CD1c-positive myeloid dendritic cell (primary cell): ENCODE measurements around the gene MYOZ2.

Experiments used
- DNase-seq: peaks from one replicate; pipeline ENCODE4 v3.0.0-alpha.2; 2016; ENCODE audit errors: extremely low spot score

The MYOZ2 gene

DNA sequence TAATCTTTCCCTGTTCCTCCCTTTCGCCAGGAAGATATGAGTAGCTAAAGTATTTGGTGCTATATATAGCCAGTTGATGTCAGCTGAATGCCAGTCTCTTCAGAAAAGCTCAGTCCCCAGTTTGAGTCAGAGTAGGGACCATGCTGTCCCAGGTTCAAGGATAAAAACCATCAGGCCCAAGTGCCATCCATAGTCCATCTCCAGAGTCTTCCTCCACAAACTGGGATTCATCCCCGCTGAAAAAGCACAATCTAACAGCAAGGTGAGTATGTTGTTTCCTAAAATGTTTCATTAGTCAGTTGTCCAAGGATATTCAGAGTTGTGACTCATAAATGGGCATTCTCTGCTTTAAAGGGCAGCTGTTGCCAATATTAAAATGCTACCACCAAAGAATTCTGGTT, at the start of gene MYOZ2:
Gene MYOZ2, plus strand, starts transcription at position 112 of the 401 bp plus-strand sequence. CDS start 694 bp downstream, outside the sequence.
- no peak for DNase-seq

DNA sequence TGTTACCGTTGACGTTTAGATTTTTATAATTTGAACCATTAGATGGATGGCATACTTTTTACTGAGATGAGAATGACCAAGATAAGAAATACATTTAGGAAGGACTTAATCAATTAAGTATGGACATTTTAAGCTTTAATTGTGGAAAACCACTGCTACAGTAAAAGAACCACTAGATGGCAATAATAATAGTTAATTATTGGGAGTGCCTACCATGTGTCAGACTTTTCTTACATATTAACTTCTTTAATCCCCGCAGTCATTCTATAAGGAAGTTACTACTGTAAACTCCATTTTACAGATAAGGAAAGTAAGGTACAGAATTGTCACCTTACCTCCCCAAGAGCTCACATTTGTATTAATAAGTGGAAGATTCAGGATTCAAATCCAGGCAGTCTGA, 48.5 kb upstream of the MYOZ2 start:
- no peak for DNase-seq

DNA sequence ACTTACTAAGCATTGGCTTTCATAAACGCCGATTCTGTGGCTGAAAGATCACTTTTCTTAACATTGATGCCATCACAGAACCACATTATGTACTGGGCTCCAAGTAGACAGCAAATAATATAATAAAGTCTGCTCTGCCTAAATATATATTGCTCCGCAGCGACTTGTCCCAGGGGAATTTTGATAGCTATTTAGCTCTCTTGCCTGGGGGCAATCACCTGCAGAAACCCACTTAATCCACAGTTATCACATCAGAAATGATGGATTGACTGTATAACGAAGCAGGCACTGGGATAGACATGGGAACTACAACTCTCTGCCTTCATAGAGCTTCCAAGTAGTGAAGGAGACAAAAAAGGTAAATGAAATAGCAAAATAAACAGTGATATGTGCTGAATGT, 48.0 kb upstream of the MYOZ2 start:
- DNase-seq = no peak

DNA sequence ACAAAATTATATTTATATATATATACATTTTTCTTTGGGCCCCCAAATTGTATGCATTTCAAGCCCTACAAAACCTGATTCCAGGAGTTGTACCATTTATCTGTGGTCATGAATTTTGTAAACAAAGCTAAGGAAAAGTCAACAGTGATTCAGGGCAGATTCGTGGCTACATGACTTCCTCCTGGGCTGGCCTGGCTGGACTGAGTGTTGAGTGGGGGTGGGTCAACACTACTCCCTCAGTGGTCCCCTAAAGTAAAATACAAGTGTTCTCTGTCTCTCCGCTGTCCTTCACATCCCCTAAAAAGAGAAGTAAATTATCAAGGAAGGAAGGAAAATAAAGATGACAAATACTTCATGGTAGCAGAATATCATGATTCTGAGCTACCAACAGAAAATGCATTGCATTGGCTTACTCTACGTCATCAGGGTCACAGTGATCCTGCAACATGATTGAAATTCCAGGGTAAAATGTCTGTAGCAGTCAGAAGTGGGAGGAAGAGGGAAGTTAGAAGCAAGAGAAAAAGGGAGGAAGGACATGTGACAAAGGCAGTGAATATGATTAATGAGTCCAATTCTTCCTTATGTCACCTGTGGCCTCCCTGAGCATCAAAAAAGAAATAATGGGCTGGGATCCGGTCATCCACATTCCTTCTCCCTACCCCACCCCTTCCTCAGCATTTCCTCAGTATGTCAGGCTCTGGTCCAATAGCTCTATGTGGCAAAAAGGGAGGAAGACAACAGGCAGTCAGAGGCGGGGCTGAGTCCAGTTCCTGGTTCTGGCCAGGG, 42.4 kb upstream of the MYOZ2 start:
- DNase-seq = no peak

DNA sequence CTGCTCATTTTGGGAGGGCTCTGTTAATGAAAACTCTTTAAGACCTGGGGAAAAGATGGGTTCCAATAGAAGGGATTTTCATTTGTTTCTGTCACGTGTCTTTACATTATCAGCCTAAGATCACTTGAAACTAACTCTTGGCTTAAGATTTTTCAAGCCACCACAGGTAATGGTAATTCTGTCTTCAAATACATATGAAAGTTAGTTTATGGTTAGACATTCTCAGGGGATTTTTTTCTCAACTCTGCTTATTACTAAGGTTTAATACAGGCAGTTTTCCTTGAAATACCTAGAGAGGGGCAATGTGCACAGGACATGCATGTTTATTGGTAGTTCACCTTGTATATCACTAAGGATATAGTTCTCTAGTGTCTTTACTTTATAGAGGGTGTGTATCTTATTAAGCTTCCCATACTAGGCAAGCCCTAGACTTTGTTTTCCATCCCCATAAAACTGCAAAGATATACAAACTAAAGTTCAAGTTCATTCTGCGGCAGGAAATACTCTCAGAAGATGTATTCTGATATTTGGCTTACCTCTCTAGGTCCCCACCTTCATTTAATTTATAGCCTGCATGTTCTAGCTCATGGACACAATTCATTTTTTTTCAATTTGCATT, 38.2 kb upstream of the MYOZ2 start:
- no peak for DNase-seq

DNA sequence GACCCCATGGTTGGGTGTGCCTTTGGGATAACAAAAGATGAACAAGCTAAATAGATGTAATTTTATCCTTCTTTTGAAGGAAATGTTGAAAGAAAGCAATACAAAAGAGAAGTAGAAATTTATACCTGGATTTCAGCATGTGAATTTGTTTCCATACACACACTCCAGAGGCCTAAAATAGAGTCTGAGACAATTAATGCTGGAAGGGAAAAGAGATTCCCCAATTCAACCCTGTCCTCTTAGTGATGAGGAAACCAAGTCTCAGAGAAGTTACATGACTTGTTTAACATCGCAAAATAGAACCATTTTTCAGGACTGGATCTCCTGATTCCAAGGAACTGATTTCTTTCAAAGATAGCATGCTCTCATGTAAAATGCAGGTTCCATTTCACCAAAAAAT, 37.3 kb upstream of the MYOZ2 start:
- no peak for DNase-seq

DNA sequence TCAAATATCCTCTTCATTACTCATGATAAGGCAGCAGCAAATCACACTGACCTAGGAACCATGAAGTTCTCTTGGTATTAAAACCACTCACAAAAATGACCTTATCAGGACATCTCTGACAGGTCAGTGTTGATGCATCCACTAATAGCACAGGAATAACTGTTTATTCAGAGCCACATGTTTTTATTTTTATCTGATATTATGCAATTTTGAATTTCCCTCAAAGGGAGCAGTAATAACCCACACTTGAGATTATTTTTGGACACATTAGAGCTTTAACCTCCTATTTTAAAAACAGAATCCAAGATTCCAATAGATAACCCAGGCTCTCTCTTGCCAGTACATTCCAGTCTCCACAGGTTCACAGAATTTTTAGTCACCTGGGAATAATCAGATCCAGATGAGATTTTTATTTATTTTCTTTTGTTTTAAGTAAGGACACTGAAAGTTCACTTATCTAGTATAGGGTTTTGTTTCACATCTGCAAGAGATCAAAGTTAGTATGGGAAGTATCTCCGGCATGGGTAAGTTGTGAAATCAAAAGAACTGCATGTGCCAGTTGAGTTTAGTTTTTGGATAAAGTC, 36.3 kb upstream of the MYOZ2 start:
- DNase-seq = peak; percentile 23

DNA sequence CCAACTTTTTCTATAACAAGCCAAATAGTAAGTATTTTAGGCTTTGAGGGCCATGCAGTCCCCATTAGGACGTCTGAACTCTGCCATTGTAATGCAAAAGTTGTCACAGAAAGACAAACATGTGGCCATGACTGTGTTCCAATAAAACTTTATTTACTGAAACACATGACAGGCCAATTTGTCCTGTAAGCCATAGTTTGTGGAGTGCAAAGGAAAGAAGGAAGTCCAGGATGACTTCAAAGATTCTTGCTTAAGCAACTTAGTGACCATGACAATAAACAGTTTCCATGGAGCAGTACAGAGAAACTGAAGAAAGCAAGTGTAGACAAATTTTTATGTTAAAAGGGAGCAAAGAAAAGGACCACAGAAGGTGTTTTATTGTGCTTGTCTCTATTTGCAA, 35.0 kb upstream of the MYOZ2 start:
- DNase-seq = peak; percentile 82

DNA sequence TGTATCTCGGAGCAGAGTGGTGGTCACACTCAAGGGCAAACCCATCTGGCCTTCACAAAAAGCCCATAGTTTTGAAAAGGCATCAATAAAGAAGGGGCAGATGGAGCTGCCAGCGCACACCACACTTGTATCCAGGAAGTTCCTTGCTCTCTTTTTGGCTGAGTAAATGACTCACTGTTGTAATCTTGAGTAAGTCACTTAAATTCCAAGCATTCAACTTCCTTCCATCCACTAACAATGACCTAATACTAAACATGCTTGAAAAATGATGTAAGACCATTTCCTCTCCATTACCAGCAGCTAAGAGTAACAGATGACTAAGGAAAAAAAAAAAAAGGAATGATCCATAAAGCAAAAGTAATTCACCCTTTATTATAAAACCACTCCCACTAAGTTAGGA, 32.4 kb upstream of the MYOZ2 start:
- DNase-seq = peak; percentile 80

DNA sequence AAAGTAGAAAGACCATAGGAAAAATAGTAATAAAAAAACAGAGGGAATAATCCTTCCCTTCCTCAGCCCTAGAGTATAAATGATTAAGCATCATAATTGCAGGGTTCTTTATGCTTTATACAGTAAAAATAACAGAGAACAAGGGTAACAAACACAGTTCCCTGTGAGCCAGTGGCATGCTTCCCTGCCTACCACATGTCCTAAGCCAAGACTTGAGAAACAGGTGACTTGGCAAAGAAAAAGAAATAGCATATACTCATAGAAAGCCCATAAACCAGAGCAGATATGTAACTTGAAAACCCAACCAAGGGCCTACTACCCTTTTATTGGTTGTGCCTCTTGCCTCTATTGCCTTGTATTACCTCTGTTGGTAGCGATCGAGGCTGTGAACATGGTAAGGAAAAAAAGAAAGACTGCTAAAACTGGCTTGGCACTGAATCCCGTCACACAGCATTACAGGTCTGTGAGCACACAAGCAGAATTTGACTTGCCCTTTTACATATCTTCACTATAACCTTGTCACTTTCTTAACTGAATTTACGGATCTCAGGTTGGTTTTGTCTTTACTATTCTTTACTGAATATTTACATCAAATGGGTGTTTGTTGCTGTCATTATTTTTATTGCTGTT, 30.9 kb upstream of the MYOZ2 start:
- DNase-seq = no peak

DNA sequence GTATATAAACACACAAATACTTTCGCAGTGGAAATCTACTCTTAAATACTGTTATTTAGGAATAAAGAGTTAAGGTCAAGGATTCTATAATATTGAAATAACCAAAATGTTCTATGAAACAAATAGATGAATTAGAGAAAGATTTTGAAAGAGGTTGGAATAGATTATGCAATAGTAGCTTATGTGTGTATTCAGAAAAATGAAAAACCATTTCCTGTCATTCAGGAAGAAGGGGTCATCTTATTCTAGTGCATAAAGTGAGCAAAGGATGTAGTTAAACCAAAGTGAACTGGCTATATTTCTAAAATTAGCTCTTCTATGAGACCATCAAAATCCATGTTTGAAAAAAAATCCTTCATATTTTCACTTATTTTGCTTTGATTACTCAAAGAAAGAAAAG, 30.0 kb upstream of the MYOZ2 start:
- DNase-seq = no peak

DNA sequence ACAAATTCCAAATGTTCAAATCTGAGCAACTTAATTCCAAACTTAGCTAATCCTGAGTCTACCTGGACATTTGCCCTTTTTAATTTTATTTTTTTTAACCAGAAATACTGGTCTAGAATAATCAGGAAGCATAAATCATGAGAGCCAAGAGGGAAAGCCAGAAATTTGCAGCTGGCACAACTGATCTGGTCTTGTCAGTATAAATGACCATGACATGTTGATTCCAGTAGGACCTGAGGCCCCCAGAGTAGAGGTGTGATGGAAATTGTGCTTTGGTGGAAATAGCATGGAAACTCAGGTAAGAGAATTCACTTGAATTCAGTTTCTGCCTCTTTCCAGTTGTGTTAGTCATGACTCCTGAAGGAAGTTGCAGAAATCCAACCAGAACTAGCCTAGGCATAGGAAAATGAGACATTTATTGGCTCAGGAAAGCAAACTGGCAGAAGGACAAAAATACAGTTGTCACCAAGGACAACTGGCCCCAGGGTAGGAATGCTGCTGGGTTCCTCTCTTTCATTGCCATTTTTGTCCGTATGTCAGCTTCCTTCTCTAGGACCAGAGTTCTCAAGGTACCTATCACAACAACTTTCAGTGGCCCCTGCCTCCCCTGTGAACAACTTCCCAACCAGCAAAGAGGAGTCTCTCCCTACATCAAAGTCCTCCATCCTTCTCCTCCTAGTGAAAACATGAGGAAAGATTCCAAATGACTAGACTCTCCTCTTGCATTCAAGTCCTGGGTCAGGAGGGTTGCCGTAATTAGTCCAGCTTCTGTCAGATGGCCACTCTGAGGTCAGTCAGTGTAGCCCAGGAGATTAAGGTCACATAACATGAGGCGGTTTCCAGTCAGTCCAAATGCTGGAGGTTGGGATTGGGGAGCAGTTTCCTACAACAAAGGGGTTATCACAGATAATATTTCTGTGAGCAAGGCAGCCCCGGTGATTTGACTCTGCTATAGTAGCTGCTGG, 29.3 kb upstream of the MYOZ2 start:
- DNase-seq = no peak

DNA sequence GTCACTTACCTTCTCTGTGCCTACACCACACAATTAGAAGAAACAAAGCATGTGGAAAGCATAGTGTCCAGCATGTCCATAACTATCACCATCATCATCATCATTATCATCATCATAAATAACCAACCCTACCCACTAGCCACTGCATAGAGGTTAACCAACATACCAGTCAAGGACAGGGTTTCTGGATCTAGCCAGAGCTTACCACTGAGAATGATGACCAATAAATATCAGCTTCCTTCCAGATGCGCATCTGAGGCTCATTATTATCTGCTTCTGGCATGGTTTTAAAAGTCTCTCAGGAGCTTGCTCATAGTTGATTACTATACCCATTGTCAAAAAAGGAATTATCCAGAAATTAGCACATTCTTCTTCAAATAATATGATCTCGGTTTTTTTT, 25.5 kb upstream of the MYOZ2 start:
- no peak for DNase-seq

DNA sequence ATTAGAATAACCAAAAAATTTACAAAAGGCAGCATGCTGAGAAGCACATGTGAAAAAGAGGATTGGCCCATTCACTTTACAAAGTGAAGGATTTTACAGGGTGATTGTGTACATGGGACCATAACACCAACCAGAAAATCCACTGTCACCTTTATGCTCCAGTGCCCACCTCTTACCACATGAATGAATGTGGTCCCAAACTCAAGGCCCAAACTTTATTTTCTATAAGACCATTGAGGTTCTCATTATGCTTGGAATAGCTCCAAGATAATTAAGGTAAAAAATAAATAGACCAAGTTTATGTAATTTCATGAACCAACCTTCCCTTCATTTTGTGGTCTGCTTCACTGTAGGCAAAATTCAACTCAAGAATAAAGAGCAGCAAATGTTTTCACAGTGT, 24.3 kb upstream of the MYOZ2 start:
- DNase-seq = no peak

DNA sequence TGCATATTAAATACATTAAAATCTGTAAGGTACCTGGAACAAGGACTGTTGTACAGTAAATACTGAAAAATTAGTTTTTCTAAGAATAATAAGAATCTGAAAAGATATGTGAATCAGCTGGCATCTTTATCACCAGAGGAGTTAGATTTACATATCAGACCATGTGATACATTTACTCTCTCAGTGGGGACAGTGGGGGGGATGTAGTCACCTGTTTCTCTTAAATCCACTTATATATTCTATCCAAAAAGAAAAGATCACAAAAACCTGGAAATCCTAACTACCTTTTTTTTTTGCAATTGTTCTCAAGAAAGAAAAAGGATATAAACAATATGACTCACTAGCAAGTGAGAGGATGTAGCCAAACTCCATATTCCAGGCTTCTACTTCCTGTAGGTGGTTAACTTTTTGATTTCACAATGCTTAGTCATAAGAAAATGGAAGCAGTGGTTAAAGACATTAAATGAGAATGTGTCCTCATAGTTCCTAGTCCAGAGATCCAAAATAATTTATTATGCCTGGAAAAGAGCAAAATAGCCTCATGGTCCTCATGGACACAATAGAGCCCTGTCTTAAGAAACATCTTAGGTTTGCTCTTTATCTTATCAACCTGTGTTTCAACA, 22.5 kb upstream of the MYOZ2 start:
- DNase-seq = peak; percentile 90

DNA sequence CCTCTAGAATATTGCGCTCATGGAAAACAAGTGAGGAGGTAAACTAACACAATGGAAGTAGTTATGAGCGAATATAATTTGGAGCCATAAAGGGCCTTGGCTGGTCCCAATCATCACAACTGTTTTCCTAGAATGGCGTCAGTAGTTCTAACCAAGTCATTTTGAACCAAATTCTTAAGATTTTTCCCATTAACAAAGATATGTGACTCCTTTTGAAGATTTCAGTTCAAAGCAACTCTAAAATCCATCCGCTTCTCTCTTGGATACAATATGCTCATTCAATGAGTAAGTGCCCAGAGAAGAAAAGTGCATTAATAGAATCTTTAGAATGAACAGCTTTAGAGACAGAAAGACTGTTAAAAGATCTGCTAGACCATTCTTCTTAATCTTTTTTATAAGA, 19.6 kb upstream of the MYOZ2 start:
- no peak for DNase-seq

DNA sequence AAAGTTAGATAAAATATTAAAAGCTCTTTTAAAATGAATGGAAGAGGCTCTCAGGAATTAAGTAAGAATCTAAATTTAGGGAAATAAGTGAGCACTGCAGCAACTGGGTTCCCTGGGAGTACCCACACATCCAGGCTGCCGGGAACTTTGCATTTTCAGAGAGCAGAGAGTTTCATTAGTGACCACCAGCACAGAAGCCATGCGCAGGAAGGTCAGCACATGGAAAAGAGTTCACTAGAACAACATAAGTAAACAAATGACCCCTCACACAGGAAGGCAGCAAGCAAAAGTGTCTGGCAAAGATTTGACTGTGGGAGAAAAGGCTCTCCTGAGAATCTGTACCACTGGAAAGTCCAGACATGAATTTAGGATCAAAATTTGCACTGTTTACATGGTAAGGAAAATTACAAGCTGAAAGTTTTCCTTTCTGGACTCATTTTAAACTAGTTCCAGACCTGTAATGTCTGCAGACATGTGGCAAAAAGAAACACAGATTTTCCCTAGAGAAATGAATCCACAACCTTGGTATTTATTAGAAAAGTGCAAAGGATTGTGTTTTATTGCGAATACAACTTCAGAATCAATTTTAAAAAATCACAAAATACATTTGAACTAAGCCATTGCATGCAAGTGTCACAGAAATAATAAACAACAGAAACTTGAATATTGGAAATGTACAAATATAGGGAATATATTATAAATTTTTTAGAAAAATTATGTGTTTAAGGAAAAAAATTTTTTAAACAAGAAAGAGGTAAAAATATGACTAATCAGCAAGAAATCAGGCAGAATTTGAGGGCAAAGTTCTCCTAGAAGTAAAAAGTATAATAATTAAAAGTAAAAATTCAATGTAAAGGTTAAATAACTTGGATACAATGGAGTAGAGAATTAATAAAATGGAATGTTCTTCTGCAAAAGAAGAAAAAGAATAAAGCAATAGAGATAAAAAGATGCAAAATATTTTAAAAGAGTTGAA, 18.4 kb upstream of the MYOZ2 start:
- DNase-seq = peak; percentile 21

DNA sequence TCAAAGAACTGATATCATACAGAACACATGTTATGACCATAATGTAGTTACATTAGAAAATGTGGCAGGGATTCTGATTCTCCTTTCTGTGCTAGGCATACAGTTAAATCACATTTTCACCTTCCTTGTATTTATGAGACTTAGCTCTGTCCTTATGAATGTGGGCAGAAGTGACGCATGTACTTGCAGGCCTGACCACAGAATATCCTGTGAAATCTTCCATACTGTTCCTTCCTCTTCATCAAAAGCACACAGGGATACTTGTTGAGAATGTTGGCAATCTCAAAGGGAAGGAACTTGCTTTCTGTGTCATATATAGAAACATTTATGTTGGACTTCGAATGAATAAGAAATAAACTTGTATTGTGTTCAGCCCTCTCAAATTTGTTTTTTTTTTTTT, 17.2 kb upstream of the MYOZ2 start:
- DNase-seq = peak; percentile 80

DNA sequence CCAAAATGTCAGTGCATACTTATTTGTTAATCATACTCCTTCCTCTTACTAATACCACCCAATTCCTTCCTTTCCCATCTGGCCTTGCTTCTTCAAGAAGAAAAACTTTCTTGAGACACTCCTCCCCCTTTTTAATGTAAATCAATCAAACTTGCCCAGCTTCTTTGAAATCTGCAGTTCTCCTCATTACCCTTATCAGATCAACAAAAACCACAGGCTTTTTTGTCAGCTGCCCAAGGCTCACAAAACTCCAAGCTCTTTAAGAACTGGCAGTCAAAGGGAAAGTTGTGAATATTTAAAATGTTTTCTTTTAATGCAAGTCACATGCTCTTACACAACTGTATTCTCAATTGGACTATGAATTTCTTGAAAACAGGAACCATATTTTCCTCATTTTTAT, 11.3 kb upstream of the MYOZ2 start:
- peak; percentile 43 for DNase-seq

DNA sequence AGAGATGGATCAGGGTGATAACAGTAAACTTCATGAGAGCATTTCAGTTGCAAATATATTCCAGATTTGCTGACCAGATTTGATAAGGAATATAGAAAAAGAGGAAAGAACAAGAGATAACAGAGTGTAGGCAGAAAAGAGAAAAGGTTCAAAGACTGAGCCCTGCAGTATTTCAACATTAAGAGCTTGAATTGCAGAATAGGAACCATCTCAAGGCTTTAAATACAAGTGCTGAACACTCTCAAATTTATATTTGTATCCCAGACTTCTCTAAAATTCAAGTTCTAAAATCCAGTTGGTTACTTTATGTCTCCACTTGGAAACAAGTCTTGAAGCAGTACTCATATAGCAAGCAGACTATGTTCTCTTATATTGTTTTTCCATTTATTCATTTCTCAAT, 9.7 kb upstream of the MYOZ2 start:
- DNase-seq = peak; percentile 15
